GM19099 (cell line): ENCODE measurements around the gene MTG2.

ENCODE experiments used
- POLR2A ChIP-seq: IDR thresholded peaks from 3 replicates; pipeline ENCODE4 v1.6.1; 2011; ENCODE audit warnings: low read depth; ENCODE audit not compliant: insufficient read length; ENCODE audit errors: extremely low read depth

The MTG2 gene

DNA sequence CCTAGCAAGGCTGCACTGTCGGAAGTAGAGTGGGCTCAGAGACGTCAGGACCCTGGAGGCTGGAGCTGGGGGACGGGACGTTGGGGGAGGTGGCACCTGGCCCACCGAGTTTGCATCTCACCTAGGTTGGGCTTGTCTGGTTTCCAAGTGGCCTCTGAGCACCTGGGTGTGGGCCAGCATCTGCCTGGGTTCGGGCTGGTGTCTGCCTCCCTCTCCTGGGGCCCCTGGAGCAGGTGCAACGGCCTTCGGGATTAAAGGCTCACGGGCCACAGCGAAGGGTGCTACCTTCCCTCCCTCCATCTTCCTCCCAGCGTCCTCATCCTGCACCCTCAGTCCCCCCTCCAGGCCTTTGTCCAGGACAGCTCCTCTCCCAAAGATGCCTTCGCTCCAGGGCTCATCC is 31.2 kb downstream of the MTG2 start:
- no peak for TF ChIP-seq POLR2A

DNA sequence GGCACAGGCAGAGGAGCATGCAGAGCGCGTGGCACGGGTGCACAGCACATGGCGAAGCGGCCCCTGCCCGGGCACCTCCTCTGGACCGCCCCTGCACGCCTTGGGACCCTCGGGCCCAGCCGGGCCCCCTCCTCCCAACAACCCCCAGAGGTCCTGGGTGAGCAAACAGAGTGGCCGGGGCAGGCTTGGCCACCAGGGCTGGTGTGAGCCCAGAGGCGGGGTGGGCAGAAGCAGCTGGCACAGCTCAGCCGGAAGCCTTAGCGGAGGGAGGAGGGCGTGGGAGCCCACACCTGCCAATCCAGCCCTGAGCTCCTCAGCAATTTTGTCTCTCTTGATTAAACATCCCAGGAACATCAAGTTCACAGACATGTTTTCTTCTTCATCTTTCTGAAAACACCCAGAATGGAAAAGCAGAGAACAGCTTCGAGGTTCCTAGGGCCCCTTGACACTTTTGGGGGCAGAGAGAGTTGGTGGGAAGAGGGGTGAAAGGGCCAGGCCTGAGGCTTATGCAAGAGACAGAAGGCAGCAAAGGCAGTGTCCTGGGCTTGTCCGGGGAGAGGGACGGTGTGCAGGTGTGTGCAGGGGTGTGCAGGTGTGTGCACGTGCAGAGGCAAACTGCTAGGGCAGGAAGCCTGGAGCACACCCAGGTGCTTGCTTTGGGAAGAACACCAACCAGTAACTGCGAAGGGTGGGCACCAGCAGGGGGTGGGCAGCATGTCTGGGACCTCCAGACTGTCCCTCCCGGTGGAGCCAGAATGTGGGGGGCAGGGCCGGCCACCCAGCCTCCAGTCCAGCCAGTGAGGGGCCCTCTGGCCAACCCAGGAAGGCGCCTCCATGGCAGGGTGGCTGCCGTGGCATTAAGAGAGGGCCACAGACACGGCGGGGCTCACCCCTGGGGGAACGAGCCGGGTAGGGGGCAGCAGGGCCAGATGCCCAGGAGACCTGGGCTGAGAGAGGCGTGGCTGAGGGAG is 32.5 kb downstream of the MTG2 start:
- no peak for TF ChIP-seq POLR2A

DNA sequence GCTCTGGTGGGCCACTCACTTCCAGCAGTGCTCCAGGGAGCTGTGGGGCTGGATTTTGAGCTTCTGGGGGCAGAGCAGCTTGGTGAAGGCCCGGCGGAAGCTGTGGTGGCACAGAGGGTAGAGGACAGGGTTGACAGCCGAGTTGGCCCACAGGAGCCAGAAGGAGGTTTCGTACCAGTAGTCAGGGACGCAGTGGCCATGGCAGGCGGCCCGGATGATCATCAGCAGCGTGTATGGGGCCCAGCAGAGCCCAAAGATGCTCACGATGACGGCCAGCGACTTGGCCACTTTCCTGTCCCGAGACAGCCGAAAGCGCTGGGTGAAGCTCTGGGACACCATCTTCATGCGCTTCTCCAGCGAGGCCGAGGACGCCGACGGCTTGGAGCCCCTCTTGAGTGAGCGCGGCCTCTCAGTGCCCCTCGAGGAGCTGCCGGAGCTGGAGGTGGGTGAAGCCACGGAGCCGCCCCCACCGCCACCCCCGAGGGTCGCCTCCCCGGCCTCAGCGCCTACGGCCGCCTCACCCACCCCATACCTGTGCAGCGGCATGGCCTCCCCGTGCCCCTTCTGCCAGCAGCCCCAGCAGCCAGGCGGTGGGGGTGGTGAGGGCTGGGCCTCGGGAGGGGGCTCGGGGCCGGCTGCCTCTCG is 33.3 kb downstream of the MTG2 start:
- no peak for TF ChIP-seq POLR2A

DNA sequence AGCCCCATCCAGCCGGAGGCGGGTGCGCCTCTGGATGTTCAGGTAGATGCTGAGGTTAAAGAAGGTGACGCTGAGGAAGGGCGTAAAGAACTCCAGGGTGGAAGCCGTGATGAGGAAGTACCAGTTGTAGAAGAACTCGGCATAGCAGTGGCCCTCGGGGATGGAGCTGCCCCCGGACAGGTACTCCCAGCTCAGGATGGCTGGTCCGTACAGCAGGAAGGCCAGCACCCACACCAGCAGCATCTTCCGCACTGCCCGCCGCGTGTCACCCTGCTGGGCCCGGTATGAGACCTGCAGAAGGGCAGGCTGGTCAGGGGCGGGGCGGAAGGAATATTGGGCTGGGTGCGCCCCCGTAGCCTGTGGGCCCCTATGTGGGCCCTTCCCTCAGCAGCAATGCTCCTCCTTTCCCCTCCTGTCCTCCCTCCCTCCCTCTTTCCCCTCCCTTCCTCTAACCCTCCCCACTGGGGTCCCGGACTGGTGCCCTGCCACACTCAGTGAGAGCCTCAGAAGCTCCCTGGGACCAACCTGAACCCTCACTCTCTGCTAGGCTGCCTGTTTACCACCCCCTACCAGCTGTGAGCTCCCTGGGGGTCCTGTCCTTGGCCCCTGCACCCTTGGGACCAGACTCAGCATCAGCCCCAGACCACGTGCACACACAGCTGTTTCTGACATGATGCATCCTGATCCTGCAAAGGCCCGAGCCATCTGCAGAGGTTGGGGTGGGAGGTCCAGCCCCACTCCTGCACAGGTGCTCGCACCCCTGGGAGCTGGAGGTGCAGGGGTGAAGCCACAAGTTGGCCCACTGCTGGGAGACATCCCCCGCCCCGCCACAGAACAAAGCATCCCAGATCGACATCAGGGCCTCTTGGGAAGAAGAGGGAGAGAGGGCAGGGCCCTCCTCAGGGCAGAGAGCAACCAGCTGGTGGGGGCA is 34.1 kb downstream of the MTG2 start:
- TF ChIP-seq POLR2A: no peak

DNA sequence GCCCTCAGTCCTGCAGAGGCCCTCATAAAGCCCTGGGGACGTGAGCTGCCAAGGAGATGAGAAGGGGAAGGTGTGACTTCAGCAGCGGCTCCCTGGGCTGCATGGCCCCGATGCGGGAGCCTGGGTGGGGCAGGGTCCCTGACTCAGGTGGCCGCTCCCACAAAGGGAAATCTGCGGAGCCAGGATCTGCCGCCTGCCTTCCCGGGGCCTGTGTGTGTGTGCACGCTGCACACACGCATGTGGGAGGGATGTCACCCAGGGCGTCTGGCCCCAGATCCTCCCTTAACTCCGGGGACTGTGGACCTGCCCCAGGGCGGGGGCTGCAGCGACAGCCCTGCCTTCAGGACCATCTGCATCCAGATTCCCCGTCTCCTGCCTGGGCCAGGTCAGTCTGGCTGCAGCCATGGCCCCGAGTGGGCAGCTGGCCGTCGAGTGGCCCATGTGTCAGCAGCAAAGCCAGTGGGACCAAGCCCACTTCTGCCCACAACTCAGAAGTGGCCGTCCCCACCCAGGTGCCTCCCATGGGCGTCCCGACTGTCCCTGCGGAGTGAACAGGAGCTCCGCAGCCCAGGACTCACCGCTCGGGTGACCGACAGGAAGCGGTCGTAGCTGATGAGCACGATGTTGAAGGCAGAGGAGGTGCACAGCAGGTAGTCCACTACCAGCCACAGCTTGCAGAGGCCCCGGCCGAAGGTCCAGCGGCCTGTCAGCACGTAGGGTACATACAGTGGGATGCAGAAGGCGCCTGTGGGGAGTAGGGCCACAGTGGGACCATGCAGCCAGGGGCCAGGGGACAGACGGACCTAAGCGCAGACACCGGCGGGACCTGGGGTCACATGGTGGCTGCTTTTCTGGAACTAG is 35.3 kb downstream of the MTG2 start:
- TF ChIP-seq POLR2A: no peak

DNA sequence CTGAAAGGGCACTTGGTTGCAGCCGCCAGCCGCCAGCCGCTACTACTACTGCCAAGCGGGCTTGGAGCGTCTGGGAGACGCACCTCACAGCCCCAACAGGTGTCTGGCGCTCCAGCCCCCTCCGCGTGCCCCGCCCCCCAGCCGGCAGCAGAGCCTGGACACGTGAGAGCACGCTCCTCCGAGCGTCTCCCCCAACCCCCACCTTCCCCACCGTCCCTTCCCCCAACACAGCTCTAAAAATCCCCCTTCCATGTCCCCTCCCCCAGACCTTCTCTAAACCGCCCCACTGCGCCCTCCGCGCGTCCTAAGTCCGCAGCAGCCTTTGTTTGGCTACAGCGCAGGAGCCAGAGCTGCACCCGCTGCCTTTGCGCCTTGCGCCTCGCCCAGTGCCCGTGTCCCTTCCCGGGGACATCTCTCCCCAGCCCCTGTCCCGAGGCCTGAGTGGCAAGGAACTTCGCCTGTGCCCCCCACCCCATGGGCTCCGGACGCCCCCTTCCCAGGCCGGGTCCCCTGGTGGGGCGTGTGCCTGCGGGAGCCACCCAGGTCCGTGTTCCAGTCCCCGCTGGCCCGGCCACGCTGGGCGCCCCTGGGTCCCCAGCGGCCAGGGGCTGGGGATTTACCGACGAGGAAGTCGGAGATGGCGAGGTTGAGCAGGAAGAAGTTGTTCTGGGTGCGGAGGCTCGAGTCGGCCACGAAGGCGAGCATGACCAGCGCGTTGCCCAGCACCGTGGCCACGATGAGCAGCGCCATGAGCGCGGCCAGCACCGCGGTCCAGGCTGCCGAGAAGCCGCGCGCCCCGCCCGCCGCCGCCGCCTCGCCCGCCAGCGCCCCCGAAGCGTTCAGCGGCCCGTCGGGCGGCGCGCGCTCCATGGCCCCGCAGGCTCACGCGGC is 36.5 kb downstream of the MTG2 start:
- TF ChIP-seq POLR2A: no peak

DNA sequence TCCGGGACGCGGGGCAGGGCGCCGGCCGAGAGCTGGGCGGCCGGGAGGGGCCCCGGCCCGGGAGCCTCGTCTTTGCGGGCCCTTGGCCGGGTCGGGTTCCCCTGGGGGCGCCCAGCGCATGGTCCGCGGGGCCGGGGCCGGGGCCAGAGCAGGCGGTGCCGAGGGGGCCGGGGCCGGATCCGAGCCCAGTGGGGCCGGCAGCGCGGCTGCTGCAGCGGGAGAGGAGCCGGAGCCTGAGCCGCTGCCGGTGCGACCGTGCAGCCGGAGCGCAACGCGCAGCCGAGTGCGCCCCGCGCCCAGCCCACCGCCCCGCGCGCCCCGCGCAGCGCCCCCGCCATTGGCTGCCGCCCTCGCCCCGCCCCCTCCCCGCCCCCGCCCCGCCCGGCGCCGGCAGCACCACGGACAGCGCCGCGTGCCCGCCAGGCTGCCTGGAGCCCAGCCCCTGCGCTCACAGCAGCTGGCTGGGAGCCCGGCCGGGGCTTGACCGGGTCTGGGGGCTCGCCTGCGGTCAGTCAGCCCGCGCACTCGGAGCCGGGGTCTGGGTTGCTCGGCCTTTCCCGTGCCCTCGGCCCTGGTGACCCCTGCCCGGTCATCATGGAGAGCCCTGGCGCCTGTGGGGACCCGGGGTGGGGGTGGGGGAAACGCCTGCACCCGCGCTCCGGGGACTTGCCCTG is 37.3 kb downstream of the MTG2 start, which contains the start of gene HRH3:
HRH3 (minus strand) TSS at position 287 of the 674 bp plus-strand sequence. CDS start 308 bp downstream, outside the sequence.
- TF ChIP-seq POLR2A: no peak

DNA sequence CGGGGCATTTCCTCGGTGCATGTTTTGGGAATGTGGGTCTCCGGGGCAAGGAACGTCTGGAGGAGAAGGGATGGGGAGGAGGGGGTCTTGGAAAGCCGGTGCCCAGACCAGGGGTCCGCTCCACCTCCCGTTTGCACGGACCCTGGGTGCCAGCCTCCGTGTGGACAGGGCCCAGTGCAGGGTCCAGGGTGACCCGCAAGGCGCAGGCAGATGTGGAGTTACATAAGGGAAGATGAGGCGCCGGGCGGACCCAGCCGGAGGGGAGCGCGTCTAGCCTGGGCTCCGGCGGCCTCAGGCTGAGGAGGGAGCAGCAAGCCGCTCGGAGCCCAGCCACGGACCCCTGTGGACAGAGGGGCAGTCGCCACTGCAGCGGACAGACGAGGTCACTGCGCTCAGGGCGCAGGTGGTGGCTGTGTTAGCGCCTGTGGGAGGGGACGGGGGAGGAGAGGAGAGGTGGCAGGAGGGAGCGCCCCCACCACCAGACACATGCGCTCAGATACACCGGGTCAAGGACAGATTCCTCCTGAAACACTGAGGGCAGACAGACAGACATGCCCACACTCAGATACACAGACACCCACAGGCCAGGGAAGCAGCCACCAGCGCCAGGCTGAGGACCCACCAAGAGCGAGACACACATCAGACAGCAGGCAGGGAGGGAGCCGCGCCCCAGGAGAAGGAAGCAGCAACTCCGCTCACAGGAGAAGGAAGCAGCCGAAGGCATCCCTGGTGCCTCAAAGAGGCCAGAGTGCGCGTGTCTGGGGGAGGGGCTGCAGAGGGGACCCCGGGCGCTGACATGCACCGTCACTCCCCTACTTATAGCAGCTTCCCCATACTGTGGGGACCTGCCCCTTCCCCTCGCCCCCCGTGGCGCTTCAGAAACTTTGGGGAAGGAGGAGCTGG is 38.1 kb downstream of the MTG2 start:
- TF ChIP-seq POLR2A: no peak

DNA sequence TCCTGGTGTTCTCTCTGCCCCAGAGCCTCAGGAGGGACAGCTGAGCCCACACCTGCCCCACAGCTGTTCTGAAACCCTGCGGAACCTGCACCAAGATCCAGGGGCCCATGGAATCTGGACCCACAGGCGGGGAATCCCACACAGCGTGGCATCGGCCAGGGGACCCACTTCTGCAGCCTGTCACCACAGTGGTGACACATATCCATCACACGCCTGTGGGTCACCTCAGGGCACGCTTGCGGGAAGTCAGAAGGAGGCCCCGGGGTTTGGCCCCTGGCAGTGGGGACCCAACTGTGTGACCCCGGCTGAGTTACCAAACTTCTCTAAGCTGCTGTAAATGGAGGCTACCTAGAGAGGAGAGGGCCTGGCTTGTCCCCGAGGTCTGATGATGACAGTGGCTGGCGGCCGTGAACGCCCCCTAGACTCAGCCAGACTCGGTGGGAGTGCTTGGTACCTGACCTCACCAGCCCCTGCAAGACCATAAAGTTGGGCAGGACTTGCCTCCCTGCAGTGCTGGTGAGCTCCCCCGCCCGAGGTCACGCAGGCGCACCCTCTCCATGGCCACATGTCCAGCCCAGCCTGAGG is 39.5 kb downstream of the MTG2 start:
- no peak for TF ChIP-seq POLR2A

DNA sequence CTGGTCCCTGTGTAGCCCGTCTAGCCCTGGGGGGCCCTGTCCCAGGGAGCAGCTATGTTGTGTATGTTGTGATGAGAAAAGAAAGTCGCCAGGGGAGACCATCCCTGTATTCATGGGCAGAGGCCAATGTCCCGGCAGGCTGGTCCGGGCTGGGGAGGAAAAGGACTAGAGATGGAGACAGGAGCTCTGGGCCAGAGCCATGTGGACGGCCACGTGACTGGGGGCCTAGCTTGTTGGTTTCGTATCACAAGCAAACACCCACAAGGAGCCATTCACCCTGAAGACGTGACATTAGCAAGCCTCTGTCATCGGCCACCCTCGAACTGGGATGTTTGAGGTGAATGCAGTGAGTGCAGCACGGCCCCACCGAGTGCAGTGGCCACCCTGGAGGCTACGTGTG is 40.1 kb downstream of the MTG2 start:
- TF ChIP-seq POLR2A: no peak

DNA sequence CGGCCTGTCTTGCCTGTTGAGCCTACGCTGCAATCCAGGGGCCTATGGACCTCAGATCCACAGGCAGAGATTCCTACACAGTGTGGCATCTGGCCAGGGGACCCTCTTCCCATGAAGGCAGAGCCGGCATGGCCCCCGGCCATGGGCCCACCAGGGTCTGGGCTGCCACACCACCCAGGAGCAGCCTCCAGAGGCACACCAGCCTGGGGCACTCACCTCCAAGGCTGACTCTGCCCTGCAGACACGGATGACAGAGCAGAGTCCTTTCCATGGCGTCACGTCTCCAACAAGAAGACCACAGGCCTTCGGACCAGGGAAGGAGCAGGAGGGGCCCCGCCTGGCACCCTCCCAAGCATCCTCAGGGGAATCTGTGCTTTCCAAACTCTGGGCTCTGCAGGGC is 40.7 kb downstream of the MTG2 start:
- no peak for TF ChIP-seq POLR2A
